Fibroblast of peridontal ligament (primary cell): ENCODE results near the gene RFWD3.
"Not testable (repeated sequence)": the region's sequence is repeated elsewhere in the genome, so short reads cannot be mapped to it uniquely, and the experiment has no call there.

Source experiments
- DNase-seq: peaks from one replicate; pipeline ENCODE4 v3.0.0-alpha.2; 2010; ENCODE audit errors: extremely low read depth

The RFWD3 gene

DNA sequence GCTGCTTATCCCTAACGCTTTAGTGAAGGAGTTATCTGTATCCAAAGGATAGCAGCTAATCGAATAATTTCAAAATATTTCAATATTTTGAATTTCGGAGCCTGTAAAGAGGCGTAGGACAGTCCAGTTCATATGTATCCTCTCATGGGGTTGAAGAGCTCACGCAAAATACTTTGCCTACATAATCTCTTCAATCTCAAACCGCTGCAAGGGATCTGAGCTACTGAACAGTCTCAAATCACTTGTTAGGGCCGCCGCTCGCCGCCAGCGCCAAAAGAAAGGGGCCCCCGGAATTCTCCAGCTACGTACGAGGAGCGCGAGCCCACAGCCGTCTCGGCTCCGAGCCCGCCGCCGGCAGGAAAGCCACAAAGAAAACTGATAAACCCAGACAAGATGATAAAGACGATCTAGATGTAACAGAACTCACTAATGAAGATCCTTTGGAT, 601 bp upstream of the RFWD3 start:
- DNase-seq: peak; percentile 22

DNA sequence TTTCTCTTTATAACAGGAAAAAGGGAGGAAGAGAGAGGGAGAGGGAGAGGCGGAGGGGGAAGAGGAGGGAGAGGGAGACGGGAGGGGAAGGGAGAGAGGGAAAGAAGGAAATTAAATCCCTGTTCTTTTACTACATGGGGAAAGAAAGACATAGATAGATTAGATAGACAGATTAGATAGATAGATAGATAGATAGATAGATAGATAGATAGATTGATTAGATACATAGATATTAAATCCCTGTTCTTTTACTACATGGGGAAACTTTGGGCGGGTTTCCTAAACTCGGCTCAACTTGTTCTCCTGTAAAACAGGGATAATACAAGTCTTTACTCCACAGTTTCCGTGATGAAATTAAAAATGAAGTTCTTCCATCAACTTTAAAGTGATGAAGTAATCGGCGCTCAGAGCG, 661 bp downstream of the RFWD3 start:
- DNase-seq: no peak

DNA sequence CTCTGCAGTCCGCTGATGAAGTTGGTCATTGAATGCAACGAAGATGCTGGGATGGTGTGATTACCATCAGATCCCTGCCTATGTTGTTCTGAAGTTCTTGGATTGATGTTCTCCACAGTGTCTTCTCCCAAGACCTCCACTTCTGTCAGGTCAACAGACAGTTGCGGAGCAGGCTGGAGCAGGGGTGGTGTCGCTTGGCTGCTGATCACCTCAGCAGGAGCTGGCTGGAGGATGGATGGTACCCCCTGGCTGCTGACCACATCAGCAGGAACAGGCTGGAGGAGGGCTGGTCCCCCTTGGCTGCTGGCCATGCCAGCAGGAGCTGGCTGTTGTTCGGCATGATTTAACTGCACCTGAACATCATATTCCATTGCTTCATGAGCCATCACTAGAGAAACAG, 5.6 kb downstream of the RFWD3 start:
- DNase-seq: no peak

DNA sequence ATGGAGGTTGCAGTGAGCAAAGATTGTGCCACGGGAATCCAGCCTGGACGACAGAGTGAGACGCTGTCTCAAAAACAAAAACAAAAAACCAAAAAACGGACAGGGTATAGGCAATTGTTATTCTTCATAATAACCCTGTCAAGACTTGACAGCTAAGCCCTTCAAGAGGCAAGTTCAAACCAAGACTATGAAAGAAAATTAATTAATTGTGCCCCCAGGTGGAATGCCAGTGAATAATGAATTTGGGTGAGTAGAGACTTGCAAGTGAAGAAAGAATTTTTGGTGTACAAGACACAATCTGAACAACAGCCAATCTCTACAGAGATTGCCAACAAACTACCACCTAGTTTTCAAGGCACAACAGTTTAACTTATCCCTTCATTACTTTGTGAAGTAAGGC, 6.3 kb downstream of the RFWD3 start:
- DNase-seq: no peak

DNA sequence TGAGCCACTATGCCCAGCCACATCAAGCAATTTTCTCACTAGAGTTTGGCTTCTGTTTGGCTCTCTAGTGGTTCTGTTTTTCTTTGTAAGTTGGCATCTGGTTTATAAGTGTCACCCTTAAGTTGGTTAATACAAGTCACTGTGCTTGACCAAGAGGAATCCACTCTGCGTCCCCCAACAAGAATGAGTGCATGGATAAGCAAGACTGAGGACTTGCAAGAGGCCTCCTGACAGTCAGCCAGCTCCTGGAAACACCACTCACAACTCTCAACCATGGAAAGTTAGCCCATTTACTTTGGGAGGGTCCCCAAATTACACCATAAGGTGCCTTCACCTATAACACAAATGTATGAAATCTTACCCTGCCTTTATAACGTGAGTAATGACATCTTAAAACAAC, 7.6 kb downstream of the RFWD3 start:
- no peak for DNase-seq

DNA sequence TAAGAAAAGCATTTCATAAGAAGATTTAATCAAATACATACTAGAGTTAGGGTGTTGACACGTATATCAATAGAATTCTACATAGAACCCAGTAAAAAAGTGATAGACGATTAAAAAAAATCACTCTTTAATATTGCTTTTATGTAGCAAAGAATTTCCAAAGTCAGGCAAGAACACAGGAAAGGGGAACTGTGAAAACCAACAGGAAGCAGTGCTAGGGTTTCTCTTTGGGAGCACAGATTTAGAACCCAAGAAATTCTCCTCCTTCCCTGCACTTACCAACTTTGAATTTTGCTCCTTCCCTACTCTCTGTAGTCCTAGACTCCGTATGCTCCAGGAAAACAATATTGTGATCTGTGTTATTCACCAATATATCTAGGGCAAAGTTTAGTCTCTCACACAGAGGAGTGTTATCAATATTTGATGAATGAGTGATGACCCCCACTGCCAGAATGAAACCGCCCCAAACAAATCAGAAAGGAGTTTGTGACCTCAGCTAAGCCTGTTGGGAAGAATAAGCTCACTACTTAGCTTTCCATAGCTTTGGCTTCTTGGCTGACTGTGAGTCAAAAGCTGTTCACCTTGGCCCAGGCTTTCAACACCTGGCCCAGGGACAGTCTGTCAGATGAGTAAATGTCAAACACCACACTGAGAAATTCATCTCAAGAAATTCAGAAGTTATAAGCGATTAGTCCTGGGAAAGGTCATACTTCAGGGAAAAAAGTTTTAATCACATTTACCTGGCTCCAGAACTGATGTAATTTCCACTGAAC, 8.6 kb downstream of the RFWD3 start:
- DNase-seq: no peak

DNA sequence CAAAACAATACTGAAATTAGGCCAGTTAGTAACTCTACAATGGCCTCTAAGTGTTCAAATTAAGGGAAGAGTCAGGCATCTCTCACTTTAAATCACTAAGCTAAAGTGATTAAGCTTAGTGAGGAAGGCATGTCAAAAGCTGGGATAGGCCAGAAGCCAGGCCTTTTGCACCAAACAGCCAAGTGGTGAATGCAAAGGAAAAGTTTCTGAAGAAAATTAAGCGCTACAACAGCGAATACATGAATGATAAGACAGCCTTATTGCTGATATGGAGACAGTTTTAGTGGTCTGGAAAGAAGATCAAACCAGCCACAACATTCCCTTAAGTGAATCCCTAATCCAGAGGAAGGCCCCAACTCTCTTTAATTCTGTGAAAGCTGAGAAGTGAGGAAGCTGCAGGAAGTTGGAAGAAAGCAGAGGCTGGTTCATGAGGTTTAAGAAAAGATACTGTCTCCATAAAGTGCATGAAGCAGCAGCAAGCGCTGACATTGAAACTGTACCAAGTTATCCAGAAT, 12.1 kb downstream of the RFWD3 start:
- DNase-seq: no peak

DNA sequence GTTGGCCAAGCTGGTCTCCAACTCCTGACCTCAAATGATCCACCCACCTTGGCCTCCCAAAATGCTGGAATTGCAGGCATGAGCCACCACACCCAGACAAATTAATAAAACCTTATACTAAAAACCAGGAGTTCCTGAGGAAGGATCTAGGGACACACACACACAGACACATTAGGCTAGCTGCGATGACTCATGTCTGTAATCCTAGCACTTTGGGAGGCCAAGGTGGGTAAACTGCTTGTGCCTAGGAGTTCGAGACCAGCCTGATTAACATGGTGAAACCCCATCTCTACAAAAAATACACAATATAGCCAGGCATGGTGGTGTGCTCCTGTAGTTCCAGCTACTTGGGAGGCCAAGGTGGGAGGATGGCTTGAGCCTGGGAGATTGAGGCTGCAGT, 13.8 kb downstream of the RFWD3 start:
- DNase-seq: not testable (repeated sequence)

DNA sequence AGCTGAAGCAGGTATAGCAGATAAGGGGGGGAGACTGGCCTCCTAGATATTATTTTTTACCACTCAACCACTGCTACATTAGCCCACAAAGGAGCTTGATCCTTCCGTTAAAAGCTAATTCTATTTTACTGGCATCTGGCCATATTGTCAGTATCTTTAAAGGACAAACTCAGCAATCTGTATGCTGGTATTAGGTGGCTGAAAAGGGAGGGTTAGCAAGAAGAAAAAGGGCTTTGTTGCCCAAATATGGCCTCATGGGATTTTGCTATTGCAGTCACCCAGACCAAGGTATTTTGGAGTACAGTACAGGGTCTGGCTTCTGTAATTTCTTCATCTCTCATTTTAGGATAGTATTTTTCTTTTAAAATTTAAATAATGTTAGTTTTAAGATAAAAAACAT, 14.4 kb downstream of the RFWD3 start:
- DNase-seq: no peak

DNA sequence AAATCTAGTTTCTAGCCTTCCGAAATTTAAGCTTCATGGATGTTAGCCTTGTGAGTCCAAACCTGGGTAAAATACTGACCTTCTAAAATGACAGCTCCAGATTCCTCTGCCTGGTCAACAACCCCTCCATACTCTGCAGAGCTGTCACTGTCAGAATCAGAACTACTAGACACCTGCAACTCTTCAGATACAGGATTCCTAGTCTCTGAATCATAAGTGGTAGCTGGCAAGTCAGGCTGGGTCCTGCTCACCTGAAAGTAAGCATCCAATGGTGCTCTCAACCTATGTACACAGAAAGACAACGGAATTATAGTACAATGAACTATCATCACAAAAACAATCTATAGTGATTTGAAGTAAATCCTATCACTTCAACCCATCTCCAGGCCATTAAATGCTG, 14.8 kb downstream of the RFWD3 start:
- no peak for DNase-seq

DNA sequence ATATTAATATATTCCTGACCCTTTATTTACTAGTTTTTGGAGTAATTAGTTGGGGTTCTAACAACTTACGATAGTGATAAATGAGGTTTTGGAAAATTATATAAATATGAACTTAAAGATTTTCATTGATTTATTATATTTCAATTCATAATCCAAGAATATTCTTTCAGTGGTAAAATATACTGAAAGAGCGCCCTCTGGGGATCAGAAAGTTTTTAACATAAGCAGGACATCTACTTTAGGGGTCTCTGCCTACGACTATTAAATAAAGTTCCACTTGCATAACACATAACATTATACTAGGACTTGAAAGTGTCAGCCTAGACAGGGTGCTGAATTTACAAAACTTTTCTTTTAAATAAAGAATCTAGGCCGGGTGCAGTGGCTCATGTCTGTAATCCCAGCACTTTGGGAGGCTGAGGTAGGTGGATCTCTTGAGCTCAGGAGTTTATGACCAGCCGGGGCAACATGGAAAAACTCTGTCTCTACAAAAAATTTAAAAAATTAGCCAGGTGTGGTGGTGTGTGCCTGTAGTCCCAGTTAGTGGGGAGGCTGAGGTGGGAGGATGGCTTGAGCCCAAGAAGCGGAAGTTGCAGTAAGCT, 15.6 kb downstream of the RFWD3 start:
- DNase-seq: peak; percentile 20

DNA sequence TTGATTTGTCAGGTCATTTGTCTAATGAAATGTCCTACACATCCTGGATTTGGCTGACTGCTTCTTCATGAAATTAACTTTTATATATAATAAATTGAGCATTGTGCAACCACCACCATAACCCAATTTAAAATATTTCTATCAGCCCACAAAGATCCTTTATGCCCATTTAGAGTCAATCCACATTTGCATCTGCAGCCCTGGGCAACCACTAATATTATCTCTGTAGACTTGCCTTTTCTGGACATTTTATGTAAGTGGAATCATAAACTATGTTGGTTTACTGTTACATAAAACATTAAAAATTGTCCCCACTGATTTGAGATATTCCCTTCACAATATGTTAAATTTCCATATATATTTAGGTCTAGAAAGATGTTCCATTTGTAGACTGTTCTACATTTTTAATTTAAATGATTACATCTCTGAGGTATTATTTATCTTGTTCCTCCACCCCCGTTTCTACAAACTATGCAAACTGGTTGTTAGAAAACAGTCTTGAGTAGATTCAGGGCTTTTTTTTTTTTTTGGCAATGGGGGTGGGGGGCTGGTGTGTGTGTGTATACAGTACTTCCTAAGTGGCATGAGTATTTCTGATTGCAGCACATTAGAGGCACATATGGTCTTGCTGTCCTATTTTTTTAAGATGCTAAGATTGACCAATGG, 16.7 kb downstream of the RFWD3 start:
- no peak for DNase-seq

DNA sequence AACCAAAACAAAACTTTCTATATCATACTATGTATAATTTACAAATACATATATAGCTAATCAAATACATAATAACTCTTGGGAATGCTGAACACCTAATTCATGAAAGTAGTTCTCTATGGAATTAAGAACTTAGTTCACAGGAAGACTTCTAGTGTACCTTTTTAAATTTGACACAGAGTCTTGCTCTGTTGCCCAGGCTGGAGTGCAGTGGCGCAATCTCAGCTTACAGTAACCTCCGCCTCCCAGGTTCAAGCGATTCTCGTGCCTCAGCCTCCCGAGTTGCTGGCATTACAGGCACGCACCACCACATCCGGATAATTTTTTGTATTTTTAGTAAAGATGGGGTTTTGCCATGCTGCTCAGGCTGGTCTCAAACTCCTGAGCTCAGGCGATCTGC, 24.7 kb downstream of the RFWD3 start:
- no peak for DNase-seq

DNA sequence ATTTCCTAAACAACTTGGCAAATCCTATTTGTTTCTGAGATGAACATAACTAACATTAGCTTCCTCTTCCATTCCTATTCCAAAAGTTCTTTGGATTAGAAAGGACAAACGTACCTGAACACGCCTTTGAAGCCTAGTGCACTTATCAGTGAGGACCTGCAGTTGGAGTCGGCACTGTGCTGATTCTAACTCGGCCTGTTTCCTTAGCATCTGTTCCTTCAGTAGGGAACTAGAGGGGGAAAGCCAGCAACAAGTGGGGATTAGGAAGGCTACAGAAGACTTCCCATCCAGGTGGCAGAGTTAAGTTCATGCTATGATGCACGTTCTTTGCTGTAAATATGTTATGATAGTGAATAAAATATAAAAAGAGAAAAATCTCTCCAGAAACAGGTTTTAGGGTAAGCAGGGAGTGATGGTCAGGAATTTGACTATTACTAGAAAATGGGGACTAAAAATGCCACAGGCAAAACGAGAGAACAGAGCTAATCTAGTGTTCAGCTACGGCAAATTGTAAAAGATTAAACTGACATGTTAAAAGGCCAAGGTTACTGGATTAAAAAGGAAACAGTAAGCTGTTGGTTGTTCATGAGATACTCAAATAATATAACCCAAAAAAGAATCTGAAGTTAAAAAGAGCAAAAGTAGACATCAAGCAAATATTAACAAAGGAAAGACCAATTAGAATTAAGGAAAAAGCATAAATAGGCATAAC, 28.8 kb downstream of the RFWD3 start:
- no peak for DNase-seq

DNA sequence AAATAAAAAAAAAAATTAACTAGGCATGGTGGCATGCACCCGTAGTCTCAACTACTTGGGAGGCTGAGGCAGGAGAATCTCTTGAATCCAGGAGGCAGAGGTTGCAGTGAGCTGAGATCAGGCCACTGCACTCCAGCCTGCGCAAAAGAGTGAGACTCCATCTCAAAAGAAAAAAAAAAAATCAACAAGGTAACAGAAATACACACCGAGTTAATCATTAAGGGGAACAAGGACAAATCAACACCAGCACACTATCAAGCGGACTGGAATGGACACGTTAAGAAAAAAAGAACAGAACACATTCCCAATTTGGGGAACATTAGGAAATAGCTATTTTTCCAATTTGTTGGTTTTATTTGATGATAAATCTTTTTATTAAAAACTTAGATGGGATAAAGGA, 31.4 kb downstream of the RFWD3 start:
- no peak for DNase-seq

DNA sequence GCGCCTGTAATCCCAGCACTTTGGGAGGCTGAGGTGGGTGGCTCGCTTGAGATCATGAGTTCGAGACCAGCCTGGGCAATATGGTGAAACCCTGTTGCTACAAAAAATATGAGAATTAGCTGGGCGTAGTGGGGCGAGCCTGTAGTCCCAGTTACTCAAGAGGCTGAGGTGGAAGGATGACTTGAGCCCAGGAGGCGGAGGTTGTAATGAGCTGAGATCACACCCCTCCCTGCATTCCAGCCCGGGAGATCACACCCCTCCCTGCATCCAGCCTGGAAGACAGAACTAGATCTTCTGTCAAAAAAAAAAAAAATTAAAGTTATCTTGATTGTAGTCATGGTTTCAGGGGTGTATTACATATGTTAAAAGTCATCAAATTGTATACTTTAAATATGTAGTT, 33.0 kb downstream of the RFWD3 start:
- no peak for DNase-seq

DNA sequence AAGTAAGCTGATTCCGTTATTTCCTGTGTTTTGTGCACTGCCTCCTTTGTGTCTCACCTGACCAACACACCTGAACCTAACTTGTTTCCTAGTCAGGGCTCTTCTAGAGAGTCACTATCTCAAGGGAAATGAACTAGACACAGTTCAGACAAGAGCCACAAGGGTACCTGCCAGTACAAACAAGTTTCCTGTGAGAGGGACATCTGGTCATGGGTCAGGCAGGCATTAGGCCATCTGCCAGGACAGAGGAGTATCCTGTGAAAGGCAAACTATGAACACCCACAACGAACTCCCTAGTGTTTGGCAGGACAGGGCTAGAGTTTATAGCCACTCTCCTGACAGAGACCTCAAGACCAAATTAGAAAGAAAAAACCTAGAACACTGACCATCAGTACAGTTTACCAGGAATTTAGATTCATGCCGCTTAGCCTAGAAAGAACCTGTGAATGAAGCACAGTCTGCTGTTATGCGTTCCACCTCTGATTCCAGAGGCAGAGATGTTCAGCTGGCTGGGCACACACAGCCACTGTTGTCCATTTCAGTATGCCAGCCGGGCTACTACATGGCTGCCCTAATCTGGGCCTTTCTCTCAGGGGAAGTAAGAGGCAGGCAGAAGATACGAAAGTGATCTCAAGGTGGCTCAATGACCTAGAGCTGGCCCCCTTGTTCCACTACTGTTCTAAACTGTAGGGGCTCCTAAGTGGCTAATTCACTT, 39.0 kb downstream of the RFWD3 start:
- DNase-seq: no peak

DNA sequence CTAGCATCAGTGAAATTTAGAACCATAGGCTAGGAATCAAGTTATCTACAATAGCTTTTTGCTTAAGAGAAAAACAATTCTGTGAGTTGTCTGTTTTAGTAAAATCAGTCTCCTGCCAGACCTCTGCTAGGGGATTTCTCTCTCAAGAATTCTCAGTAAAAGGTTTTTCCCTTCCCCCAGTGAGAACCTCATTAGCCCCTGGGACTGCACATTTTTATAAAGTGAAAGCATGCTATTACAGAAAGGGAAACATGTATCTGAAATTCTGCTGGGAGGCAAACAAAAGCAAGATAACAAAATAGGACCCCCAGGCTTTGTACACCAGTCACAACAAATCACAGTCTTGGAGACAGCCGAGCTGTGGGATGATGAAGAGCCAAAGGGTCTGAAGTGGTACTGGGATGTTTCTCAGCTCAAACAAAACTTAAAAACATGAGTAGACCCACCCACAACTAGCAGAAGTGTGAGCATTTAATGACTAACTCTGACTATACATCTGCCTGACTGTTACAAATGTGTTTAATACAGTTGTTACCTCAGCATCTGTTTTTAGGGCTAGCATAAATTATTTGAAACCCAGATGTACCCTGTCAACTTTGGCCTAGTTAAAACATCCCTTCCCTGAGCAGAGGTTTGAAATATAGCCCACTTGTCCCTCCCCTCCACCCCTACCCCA, 39.8 kb downstream of the RFWD3 start:
- DNase-seq: peak; percentile 23

DNA sequence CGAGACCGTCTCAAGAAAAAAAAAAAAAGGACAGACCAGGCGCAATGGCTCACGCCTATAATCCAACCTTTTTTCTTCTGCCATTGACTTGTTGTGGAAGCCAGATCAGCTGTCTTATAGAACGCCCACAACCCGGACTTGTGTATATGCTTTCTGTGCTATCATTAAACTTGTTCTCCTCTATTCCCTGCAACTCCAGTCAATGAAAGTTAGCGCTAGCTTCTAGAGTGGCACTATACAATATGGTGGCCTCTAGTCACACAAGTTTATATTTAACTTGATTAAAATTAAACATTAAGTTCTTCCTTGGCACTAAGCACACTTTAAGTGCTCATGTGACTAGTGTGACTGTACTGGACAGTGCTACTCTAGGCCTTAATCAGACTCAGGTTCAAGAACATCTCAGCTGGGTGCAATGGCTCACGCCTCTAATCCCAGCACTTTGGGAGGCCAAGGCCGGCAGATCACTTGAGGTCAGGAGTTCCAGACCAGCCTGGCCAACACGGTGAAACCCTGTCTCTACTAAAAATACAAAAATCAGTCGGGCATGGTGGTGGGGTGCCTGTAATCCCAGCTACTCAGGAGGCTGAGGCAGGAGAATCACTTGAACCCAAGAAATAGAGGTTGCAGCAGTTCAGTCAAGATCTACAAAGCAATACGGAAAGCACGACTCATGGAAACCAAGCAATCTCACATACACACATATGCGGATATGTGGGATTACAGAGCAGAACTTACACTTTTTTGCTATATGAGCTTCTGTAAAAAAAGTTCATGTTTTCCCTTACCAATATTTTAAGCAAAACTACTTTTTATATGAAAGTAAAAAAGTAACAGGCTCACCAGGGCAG, 41.0 kb downstream of the RFWD3 start:
- DNase-seq: no peak

DNA sequence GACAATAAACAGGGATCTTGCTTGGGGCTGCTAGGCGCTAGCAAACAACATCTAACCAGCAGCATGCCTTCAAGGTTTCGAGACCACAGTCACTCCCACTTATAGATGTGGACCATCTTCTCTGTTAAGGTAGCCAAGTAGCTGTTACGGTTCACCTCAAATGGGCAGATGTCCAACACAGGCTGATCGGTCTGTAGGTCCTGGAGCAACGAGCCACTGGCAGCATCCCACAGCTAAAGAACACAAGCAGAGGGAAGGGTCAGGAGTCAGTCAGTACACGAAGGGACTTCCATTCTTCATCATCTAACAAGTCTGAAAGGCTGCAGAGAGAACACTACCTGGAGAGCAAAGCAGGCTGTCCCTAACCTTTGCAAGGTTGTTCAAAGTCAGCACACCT, 42.8 kb downstream of the RFWD3 start:
- no peak for DNase-seq
